Adrenal gland (tissue), 12 donors: Measurements from ENCODE around the gene NT5C3A. TPM values are rescaled to one million over a fixed set of nuclear protein-coding genes. Genes with fewer than 3 reads are reported as not detected.
"Not testable (repeated sequence)": the region's sequence is repeated elsewhere in the genome, so short reads cannot be mapped to it uniquely, and the experiment has no call there.

Experiments
- DNase-seq, 7 donors: peaks; one replicate each; pipeline ENCODE4 v3.0.0-alpha.2; 2019 to 2020
- H3K27ac ChIP-seq, 5 donors: fragments of 200-600 bp; sonication (generic) in 4 of 5; 1 replicate in 3 of 5; 2 replicates in 2 of 5; pipeline versions ENCODE4 v1.5.1 to v1.8.0; 2016 to 2020; ENCODE audit warnings: mild to moderate bottlenecking in 1 of 5
- H3K27me3 ChIP-seq: fragments of 200-600 bp; 2 replicates; pipeline ENCODE4 v1.8.0; 2021
- H3K36me3 ChIP-seq, 2 donors: fragments of 200-600 bp; replicated peaks in 1 of 2; 1 replicate in 1 of 2; 2 replicates in 1 of 2; pipeline versions ENCODE4 v1.5.1 to v1.8.0; 2018 to 2022
- H3K4me1 ChIP-seq, 2 donors: fragments of 200-600 bp; replicated peaks in 1 of 2; 1 replicate in 1 of 2; 2 replicates in 1 of 2; pipeline versions ENCODE4 v1.5.1 to v1.8.0; 2018 to 2021
- H3K4me3 ChIP-seq, 4 donors: fragments of 200-600 bp; sonication (generic) in 3 of 4; one replicate each; pipeline ENCODE4 v1.5.1; 2016 to 2018
- H3K9me3 ChIP-seq, 3 donors: fragments of 200-600 bp; sonication (generic) in 1 of 3; replicated peaks in 1 of 3; 1 replicate in 2 of 3; 2 replicates in 1 of 3; pipeline versions ENCODE4 v1.5.1 to v1.8.0; 2016 to 2021
- POLR2A ChIP-seq, 2 donors: fragments of 450-650 bp; IDR thresholded peaks; one replicate each; pipeline ENCODE4 v1.6.1; 2017; ENCODE audit warnings: antibody characterized with exemption in 2 of 2, mild to moderate bottlenecking in 2 of 2, moderate library complexity in 1 of 2
- WGBS, 4 donors: extraction: QIAGEN DNeasy Blood & Tissue Kit in 2 of 4; methylation state at CpG; one replicate each; pipeline versions ENCODE4 v1.1.5 to v1.1.7; 2013 to 2017; 5-methylcytosine and 5-hydroxymethylcytosine counted together
- intact Hi-C, 2 donors: fragments of 100-400 bp; cut with DNase I; formaldehyde crosslinking; loops; one replicate each; pipeline versions ENCODE4 v1.14.1 to v1.15.0; 2022 to 2023
- polyA plus RNA-seq, 3 donors: library from polyadenylated mRNA; stranded (reverse); fragments of 200-250 nt in 2 of 3; fragments of 350-450 nt in 1 of 3; fragmentation: Illumina TruSeq in 1 of 3; extraction: RNeasy Lipid Tissue Mini Kit (QIAGEN cat#74804) in 1 of 3; gene quantifications; one replicate each; pipeline ENCODE4 v1.2.3, GENCODE V29; 2013 to 2014
- total RNA-seq, 9 donors: library from RNA; depleted of rRNA in 4 of 9; stranded (reverse); fragments of >200 nt in 4 of 9; fragments of 120-200 nt in 1 of 9; fragmentation: NEBNext Ultra II Directional in 1 of 9; extraction: Animal tissue kit (Norgen Biotek cat#: 25700) in 1 of 9; gene quantifications; one replicate each; pipeline versions ENCODE4 v1.1.0 to v1.2.4, GENCODE V29; 2013 to 2023
- TF ChIP-seq, protein P1 (sequence below), 6 experiments: fragments of 450-650 bp in 4 of 6; fragments of 200-600 bp in 2 of 6; sonication (generic) in 1 of 6; IDR thresholded peaks; 1 replicate in 5 of 6; 2 replicates in 1 of 6; pipeline versions ENCODE4 v1.5.1 to v1.8.0; 2016 to 2021; ENCODE audit warnings: antibody characterized with exemption in 6 of 6, mild to moderate bottlenecking in 2 of 6, moderate library complexity in 1 of 6
- donor health status: healthy with polysubstance abuse.
- donor health status: Bipolar disorder and iron deficiency.
- donor health status: DM: yes; HTN: yes; CAD: no.
- donor health status: DM: no; HTN: no; CAD: no.
- donor health status: DM: no; HTN: no; CAD: no.
- donor health status: DM: yes; HTN: yes; CAD: no.

Gene NT5C3A
- total and polyA plus RNA-seq, 12 donors, result 10.0 to 65.5 (median 22.6) TPM

DNA sequence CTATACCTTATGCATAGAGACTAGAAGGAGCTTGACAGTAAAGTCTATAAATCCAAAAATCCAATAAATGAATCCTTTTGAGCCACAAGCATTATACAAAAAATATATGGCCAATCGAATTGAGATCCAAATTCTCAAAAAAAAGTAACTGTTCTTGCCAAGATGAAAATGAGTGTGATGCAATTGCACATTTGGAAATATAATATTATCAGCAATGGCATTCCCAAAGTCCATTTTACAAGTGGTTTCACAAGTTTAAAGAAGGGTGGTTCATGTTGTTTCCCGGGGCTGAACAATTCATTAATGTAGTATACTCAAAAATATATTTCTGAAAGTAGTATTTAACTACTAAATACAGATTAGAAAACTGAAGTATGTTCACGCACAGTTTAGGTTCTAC is 39.3 kb upstream of the NT5C3A start:
- H3K4me1 ChIP-seq, result peaks cover 0 to 11% of the 10 kb centered on the region in 2 donors
- WGBS, 4 donors, result 80 to 89% (median 83%) methylated on average over 3 of the region's 3 CpGs
- no peak overlapping the region for H3K4me3 ChIP-seq
- peaks cover 0 to 54% of the 10 kb centered on the region in 2 donors for H3K36me3 ChIP-seq
- TF ChIP-seq POLR2A (IDR thresholded peaks at IDR 0.05), result no peak
- TF ChIP-seq, protein P1, sequence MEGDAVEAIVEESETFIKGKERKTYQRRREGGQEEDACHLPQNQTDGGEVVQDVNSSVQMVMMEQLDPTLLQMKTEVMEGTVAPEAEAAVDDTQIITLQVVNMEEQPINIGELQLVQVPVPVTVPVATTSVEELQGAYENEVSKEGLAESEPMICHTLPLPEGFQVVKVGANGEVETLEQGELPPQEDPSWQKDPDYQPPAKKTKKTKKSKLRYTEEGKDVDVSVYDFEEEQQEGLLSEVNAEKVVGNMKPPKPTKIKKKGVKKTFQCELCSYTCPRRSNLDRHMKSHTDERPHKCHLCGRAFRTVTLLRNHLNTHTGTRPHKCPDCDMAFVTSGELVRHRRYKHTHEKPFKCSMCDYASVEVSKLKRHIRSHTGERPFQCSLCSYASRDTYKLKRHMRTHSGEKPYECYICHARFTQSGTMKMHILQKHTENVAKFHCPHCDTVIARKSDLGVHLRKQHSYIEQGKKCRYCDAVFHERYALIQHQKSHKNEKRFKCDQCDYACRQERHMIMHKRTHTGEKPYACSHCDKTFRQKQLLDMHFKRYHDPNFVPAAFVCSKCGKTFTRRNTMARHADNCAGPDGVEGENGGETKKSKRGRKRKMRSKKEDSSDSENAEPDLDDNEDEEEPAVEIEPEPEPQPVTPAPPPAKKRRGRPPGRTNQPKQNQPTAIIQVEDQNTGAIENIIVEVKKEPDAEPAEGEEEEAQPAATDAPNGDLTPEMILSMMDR (IDR thresholded peaks at IDR 0.05), result no peak
- DNase-seq, result no peak
- intact Hi-C loops, result loop anchor here in 1 of 2 donors (10.0 kb wide), 1 partner anchor 157 kb away; no protein-coding TSS in a partner anchor
- no peak overlapping the region for H3K27ac ChIP-seq
- H3K27me3 ChIP-seq, result no peaks in the 10 kb centered on the region
- no peaks in the 10 kb centered on the region for H3K9me3 ChIP-seq

DNA sequence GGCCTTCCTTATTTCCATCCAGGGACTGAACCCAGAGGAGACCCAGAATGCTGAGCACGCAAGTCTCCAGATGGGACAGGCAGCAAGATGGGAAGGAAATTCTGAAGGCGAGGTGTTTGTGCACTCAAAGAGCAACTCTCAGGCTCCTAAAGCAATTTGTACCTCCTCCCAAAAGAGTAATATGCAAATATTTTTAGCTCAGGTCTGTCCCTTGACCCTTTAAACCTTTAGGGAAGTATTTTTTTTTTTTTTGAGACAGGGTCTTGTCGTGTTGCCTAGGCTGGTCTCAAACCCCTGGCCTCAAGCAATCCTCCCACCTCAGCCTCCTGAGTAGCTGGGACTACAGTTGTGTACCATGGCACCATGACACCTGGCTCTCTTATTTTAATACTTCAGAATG is 38.2 kb upstream of the NT5C3A start:
- H3K27me3 ChIP-seq, result no peaks in the 10 kb centered on the region
- intact Hi-C loops, result loop anchor here in 1 of 2 donors (10.0 kb wide), 1 partner anchor 156 kb away; no protein-coding TSS in a partner anchor
- H3K4me1 ChIP-seq, result peaks cover 0 to under 1% of the 10 kb centered on the region in 2 donors
- TF ChIP-seq, protein P1 (IDR thresholded peaks at IDR 0.05), result no peak
- TF ChIP-seq POLR2A (IDR thresholded peaks at IDR 0.05), result no peak
- H3K27ac ChIP-seq, result no peak overlapping the region
- no peaks in the 10 kb centered on the region for H3K9me3 ChIP-seq
- 77 to 88% (median 84%) methylated on average over 3 of the region's 3 CpGs for WGBS, 4 donors
- H3K4me3 ChIP-seq, result no peak overlapping the region
- H3K36me3 ChIP-seq, result peaks cover 0 to 66% of the 10 kb centered on the region in 2 donors
- no peak for DNase-seq

DNA sequence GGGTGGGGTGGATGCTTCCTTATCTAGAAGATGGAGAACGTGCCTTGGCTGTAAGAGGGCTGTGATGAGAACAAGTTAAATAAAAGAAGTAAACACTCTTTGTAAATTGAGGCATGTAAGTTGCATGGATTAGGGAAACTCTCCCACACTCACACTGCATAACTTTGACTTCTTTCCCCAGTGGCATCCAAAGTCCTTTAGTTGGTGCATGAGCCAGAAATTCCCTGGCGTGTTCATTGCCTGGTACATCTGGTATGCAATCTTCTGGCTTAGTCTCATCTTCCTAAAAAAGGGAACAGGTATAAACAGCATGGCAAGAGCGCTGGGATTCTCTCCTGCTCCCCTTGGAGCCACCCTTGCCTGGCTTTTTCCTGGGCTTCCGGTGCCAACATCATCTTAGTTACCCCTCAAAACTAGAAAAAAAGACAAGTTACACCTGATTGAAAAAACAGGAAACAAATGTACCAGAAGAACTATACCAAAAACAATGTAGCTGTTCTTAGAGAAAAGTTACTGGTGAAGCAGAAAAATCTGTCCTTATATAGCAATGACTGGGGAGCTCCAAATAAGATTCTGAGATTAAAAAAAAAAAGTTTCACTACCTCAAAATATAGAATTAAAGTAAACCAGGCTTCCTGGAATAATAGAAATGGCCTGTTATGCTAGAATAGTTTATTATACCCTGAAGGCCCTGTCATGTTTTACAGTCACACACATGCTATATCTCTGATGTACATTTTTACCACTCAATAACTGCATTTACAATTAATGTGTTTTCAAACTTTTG is 36.8 kb upstream of the NT5C3A start:
- Histone ChIP-seq H3K4me1 (no peaks in the 10 kb centered on the region), H3K36me3 (peaks cover 0 to 77% of the 10 kb centered on the region in 2 donors), H3K9me3 (no peaks in the 10 kb centered on the region), H3K27ac (no peak overlapping the region), H3K4me3 (no peak overlapping the region), H3K27me3 (no peaks in the 10 kb centered on the region)
- intact Hi-C loops, result no loop called here
- TF ChIP-seq, protein P1 (IDR thresholded peaks at IDR 0.05), result no peak
- no peak for TF ChIP-seq POLR2A (IDR thresholded peaks at IDR 0.05)
- DNase-seq, result no peak
- 72 to 95% (median 84%) methylated on average over 4 of the region's 4 CpGs for WGBS, 4 donors

DNA sequence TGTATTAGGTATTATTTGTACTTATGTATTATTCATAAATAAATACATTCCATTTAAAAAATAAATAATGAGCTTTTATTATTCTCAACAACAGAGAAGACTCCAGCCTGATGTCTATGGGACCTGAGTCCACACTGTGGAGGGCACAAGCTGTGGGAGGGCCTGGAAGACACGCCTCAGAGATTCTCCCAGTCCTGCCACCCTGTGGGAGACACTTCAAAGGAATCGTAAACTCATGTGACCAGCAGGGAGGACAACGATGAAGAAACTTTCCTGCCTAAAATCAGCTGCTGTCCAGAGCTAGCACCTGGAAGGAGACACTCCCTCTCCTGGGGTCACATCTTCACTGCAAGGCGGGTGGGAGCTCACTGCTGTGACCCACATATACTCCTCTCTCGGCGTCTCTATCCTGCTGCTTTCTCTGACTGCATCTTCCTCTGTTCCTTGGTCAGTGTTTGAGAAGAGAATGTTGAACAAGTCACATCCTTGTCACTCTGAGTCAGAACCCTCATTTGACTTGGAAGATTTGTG is 32.2 kb upstream of the NT5C3A start:
- intact Hi-C loops, H3K27ac ChIP-seq, H3K4me1 ChIP-seq, H3K4me3 ChIP-seq, H3K9me3 ChIP-seq, DNase-seq, H3K27me3 ChIP-seq: not testable (repeated sequence)
- 66 to 87% (median 73%) methylated on average over 3 to 6 of the region's 6 CpGs for WGBS, 4 donors
- H3K36me3 ChIP-seq, result peaks cover 0 to 56% of the 10 kb centered on the region in 2 donors
